ENCODE data around the gene CRIP3.
A peak's percentile ranks its signal among the peaks of the same experiment; 100 is the strongest.

DNA sequence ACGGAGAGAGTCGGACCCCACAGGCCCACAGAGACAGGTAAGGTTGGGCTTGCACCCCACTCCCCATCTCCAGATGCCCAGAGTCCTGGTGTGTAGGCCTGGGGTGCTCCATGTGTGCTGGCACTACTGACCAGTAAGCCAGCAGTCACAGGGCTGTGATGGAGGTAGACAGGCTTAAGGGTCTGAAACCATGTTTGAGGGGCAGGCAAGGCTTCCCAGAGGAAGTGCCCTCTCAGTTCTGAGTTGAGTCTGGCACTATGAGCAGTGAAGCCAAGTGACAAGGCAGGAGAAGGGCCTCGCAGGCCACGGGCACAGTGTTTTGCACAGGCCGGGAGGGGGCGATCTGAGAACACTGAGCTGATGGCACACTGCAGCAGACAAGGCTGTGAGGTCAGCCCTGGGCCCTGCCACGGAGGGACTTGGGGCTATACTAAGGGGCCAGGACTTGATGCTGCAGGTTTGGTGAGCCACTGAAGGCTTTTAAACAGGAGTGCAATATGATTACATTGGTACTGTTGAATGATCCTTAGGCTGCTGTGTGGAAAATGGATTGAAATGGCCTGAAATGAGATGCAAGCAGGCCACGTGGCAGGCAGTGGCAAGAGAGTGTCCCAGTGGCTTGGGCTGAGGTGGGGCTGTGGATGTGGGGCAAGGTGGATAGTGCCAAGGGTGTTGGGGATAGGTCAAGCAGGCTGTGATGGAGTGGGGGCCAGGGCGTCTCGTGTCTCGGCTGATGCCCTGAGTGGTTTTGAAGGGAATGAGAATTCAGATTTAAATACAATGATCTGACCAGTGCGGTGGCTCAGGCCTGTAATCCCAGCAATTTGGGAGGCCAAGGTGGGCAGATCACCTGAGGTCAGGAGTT lies 45.1 kb downstream of the CRIP3 start:
- TF ChIP-seq ZNF101 (CRISPR knock-in tag; IDR thresholded peaks at IDR 0.05; ENCODE audit: borderline replicate concordance, low read depth) = no peak
- no peak for TF ChIP-seq ZIK1 (CRISPR knock-in tag; IDR thresholded peaks at IDR 0.05; ENCODE audit: borderline replicate concordance, low read depth)
- peak; percentile 50; the same call in 1 of the 2 replicates for TF ChIP-seq FOXA3 (CRISPR knock-in tag; IDR thresholded peaks at IDR 0.05)
- TF ChIP-seq, protein P1, sequence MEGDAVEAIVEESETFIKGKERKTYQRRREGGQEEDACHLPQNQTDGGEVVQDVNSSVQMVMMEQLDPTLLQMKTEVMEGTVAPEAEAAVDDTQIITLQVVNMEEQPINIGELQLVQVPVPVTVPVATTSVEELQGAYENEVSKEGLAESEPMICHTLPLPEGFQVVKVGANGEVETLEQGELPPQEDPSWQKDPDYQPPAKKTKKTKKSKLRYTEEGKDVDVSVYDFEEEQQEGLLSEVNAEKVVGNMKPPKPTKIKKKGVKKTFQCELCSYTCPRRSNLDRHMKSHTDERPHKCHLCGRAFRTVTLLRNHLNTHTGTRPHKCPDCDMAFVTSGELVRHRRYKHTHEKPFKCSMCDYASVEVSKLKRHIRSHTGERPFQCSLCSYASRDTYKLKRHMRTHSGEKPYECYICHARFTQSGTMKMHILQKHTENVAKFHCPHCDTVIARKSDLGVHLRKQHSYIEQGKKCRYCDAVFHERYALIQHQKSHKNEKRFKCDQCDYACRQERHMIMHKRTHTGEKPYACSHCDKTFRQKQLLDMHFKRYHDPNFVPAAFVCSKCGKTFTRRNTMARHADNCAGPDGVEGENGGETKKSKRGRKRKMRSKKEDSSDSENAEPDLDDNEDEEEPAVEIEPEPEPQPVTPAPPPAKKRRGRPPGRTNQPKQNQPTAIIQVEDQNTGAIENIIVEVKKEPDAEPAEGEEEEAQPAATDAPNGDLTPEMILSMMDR (CRISPR knock-in tag; IDR thresholded peaks at IDR 0.05) = peak; percentile 100
- TF ChIP-seq ZFYVE20 (CRISPR knock-in tag; IDR thresholded peaks at IDR 0.05; ENCODE audit: borderline replicate concordance, low read depth) = no peak
- no peak for TF ChIP-seq MTF1 (CRISPR knock-in tag; IDR thresholded peaks at IDR 0.05)
- TF ChIP-seq, protein P2, sequence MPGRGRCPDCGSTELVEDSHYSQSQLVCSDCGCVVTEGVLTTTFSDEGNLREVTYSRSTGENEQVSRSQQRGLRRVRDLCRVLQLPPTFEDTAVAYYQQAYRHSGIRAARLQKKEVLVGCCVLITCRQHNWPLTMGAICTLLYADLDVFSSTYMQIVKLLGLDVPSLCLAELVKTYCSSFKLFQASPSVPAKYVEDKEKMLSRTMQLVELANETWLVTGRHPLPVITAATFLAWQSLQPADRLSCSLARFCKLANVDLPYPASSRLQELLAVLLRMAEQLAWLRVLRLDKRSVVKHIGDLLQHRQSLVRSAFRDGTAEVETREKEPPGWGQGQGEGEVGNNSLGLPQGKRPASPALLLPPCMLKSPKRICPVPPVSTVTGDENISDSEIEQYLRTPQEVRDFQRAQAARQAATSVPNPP (CRISPR knock-in tag; IDR thresholded peaks at IDR 0.05) = no peak
- no peak for TF ChIP-seq MTF2 (CRISPR knock-in tag; IDR thresholded peaks at IDR 0.05; ENCODE audit: borderline replicate concordance)
